ENCODE measurements around the gene HGD.

The HGD gene

DNA sequence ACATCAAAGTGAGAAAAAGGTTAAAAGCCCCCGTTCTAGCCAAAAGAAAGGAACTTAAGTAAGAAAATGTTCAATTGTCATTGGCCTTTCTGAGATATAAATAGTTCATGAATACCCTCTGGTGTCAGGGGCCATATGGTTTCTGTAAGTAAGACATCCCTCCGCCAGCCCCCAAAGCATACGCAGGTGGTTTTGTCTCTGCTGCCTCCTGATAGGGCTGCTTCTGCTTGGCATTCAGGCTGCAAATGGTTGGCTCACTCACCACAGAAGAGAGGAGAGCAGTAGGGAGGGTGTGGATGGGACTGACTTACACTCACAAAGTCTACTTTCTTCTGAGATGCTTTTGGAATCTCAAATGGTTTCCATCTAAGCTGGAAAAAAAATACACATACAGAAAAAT lies 29.8 kb downstream of the HGD start:
- H3K4ac ChIP-seq (ENCODE audit: low read depth in 1 of 2, low read length in 2 of 2): no peak overlapping the region
- no peak overlapping the region for H2BK5ac ChIP-seq (ENCODE audit: low read depth, low read length, poor library complexity, severe bottlenecking)
- DNase-seq: no peak
- no peak overlapping the region for H3K4me3 ChIP-seq (ENCODE audit: insufficient read depth in 1 of 2, low read depth in 1 of 2, low read length in 2 of 2)
- H3K18ac ChIP-seq (ENCODE audit: low read depth in 1 of 2, low read length in 2 of 2): peak overlapping the region in 1 of 2 experiments; percentile 46
- H2BK120ac ChIP-seq (ENCODE audit: low read depth, low read length): no peak overlapping the region
- no peak overlapping the region for H3K14ac ChIP-seq (ENCODE audit: low read length in 2 of 2)
- no peak overlapping the region for H2BK15ac ChIP-seq (ENCODE audit: low read depth, poor library complexity, severe bottlenecking)
- no peak overlapping the region for H2AFZ ChIP-seq (ENCODE audit: low read depth, low read length)
- no peaks in the 10 kb centered on the region for H3K27me3 ChIP-seq (ENCODE audit: control insufficient read depth in 1 of 2, insufficient read depth in 1 of 2, low read length in 2 of 2)
- H2AK5ac ChIP-seq (ENCODE audit: low read length, severe bottlenecking): no peak overlapping the region
- WGBS: 94% methylated on average over 3 of the region's 3 CpGs
- H3K4me1 ChIP-seq (ENCODE audit: control insufficient read depth, insufficient read depth, low read depth, low read length): no peaks in the 10 kb centered on the region
- H3K36me3 ChIP-seq (ENCODE audit: control insufficient read depth in 1 of 2, insufficient read depth in 2 of 2, low read depth in 1 of 2, low read length in 2 of 2): no peaks in the 10 kb centered on the region
- no peak overlapping the region for H3K27ac ChIP-seq (ENCODE audit: low read length, poor library complexity, severe bottlenecking)
- no peaks in the 10 kb centered on the region for H3K9me3 ChIP-seq (ENCODE audit: control insufficient read depth, low read length)
- no peak overlapping the region for H3K23ac ChIP-seq (ENCODE audit: low read length in 2 of 2)
- H3K79me1 ChIP-seq (replicated peaks; ENCODE audit: low read length, poor library complexity, severe bottlenecking): no peaks in the 10 kb centered on the region
- no peak overlapping the region for H3K9ac ChIP-seq (ENCODE audit: low read length)
- H3K4me2 ChIP-seq (ENCODE audit: low read length, poor library complexity, severe bottlenecking): no peak overlapping the region
- no peak overlapping the region for H4K91ac ChIP-seq (ENCODE audit: low read length)
- peak overlapping the region in 1 of 2 experiments; percentile 42 for H2BK12ac ChIP-seq (ENCODE audit: low read length in 2 of 2)
- H4K8ac ChIP-seq (ENCODE audit: low read length): no peak overlapping the region

DNA sequence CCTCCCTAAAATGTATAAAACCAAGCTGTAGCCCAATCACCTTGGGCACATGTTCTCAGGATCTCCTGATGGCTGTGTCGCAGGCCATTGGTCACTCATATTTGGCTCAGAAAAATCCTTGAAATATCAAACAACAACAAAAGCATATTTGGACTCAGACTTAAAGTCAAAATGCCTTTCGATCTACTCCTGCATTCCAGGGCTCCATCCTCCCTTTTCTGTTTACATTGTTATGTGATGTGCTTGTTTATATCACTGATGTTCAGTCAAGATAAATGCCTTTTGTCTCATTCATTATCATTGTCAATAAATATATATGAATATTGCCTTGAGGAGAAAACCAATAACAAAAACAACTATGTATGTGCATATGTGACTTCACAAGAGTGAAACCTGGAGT lies 31.7 kb downstream of the HGD start:
- no peaks in the 10 kb centered on the region for H3K27me3 ChIP-seq (ENCODE audit: control insufficient read depth in 1 of 2, insufficient read depth in 1 of 2, low read length in 2 of 2)
- H3K4me2 ChIP-seq (ENCODE audit: low read length, poor library complexity, severe bottlenecking): no peak overlapping the region

DNA sequence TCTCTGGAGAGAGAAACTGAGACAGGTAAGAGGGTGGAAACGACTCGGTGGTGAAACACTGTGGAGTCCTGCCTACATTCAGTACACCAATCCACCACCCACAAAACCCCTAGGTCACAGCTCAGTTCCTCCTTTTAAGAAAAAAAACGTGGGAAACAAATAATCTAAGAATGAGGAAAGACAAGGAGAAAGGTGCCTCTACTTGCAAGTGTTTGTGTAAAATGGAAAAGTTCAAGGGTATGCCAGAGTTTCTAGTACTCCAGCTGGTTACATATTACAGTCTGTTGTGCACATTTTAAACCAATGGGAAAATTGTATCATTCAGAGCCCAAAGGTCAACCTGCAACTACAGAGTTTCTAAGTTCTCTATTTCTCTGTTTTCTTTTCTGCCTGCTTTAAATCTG lies 32.2 kb downstream of the HGD start:
- no peak overlapping the region for H2BK120ac ChIP-seq (ENCODE audit: low read depth, low read length)
- H3K4ac ChIP-seq (ENCODE audit: low read depth in 1 of 2, low read length in 2 of 2): no peak overlapping the region
- no peak for DNase-seq
- no peak overlapping the region for H2AK5ac ChIP-seq (ENCODE audit: low read length, severe bottlenecking)
- no peak overlapping the region for H3K4me3 ChIP-seq (ENCODE audit: insufficient read depth in 1 of 2, low read depth in 1 of 2, low read length in 2 of 2)
- no peak overlapping the region for H3K23ac ChIP-seq (ENCODE audit: low read length in 2 of 2)
- H2AFZ ChIP-seq (ENCODE audit: low read depth, low read length): no peak overlapping the region
- H4K8ac ChIP-seq (ENCODE audit: low read length): no peak overlapping the region
- no peak overlapping the region for H2BK15ac ChIP-seq (ENCODE audit: low read depth, poor library complexity, severe bottlenecking)
- H3K27me3 ChIP-seq (ENCODE audit: control insufficient read depth in 1 of 2, insufficient read depth in 1 of 2, low read length in 2 of 2): no peaks in the 10 kb centered on the region
- no peak overlapping the region for H3K4me2 ChIP-seq (ENCODE audit: low read length, poor library complexity, severe bottlenecking)
- H3K14ac ChIP-seq (ENCODE audit: low read length in 2 of 2): no peak overlapping the region
- no peak overlapping the region for H3K27ac ChIP-seq (ENCODE audit: low read length, poor library complexity, severe bottlenecking)
- no peak overlapping the region for H4K91ac ChIP-seq (ENCODE audit: low read length)
- WGBS: 56% methylated on average over 1 of the region's 3 CpGs
- H3K36me3 ChIP-seq (ENCODE audit: control insufficient read depth in 1 of 2, insufficient read depth in 2 of 2, low read depth in 1 of 2, low read length in 2 of 2): no peaks in the 10 kb centered on the region
- no peak overlapping the region for H3K9ac ChIP-seq (ENCODE audit: low read length)
- H2BK12ac ChIP-seq (ENCODE audit: low read length in 2 of 2): no peak overlapping the region
- no peaks in the 10 kb centered on the region for H3K9me3 ChIP-seq (ENCODE audit: control insufficient read depth, low read length)
- H3K18ac ChIP-seq (ENCODE audit: low read depth in 1 of 2, low read length in 2 of 2): no peak overlapping the region
- H3K4me1 ChIP-seq (ENCODE audit: control insufficient read depth, insufficient read depth, low read depth, low read length): peaks cover 2% of the 10 kb centered on the region
- H2BK5ac ChIP-seq (ENCODE audit: low read depth, low read length, poor library complexity, severe bottlenecking): no peak overlapping the region
- H3K79me1 ChIP-seq (replicated peaks; ENCODE audit: low read length, poor library complexity, severe bottlenecking): no peaks in the 10 kb centered on the region

More for the DNA sequence above, 31.7 kb downstream of the HGD start:
- Histone ChIP-seq H3K14ac (ENCODE audit: low read length in 2 of 2) (no peak overlapping the region), H2AK5ac (ENCODE audit: low read length, severe bottlenecking) (no peak overlapping the region), H2AFZ (ENCODE audit: low read depth, low read length) (no peak overlapping the region), H3K36me3 (ENCODE audit: control insufficient read depth in 1 of 2, insufficient read depth in 2 of 2, low read depth in 1 of 2, low read length in 2 of 2) (no peaks in the 10 kb centered on the region), H4K8ac (ENCODE audit: low read length) (no peak overlapping the region), H3K4ac (ENCODE audit: low read depth in 1 of 2, low read length in 2 of 2) (no peak overlapping the region), H3K4me1 (ENCODE audit: control insufficient read depth, insufficient read depth, low read depth, low read length) (no peaks in the 10 kb centered on the region), H3K27ac (ENCODE audit: low read length, poor library complexity, severe bottlenecking) (no peak overlapping the region), H3K18ac (ENCODE audit: low read depth in 1 of 2, low read length in 2 of 2) (no peak overlapping the region), H2BK120ac (ENCODE audit: low read depth, low read length) (no peak overlapping the region), H3K9me3 (ENCODE audit: control insufficient read depth, low read length) (no peaks in the 10 kb centered on the region), H3K79me1 (replicated peaks; ENCODE audit: low read length, poor library complexity, severe bottlenecking) (no peaks in the 10 kb centered on the region), H2BK5ac (ENCODE audit: low read depth, low read length, poor library complexity, severe bottlenecking) (no peak overlapping the region), H4K91ac (ENCODE audit: low read length) (no peak overlapping the region), H2BK12ac (ENCODE audit: low read length in 2 of 2) (no peak overlapping the region), H2BK15ac (ENCODE audit: low read depth, poor library complexity, severe bottlenecking) (no peak overlapping the region), H3K4me3 (ENCODE audit: insufficient read depth in 1 of 2, low read depth in 1 of 2, low read length in 2 of 2) (no peak overlapping the region), H3K23ac (ENCODE audit: low read length in 2 of 2) (no peak overlapping the region), H3K9ac (ENCODE audit: low read length) (no peak overlapping the region)
- DNase-seq: no peak
- WGBS: 78% methylated on average over 1 of the region's 2 CpGs

DNA sequence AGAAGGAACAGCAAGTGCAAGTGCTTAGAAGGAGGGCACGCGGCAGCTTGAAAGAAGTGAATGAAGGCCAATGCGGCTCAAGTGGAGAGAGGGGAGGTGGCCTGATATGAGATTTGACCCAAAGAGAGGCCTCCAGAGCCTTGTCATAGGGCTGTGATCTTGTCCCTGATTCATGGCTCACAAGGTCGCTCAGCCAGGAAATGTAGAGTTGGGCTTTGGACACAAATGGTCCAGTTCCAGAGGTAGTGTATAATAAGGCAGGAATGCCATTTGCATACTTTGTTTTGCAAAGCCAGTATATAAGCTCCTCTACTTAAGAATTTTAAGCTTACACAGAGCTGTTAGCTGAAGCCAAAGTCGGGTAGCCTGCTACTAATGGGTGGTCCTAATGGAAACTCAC lies 33.7 kb downstream of the HGD start:
- Histone ChIP-seq H2BK12ac (ENCODE audit: low read length in 2 of 2) (no peak overlapping the region), H3K4me3 (ENCODE audit: insufficient read depth in 1 of 2, low read depth in 1 of 2, low read length in 2 of 2) (no peak overlapping the region), H2BK15ac (ENCODE audit: low read depth, poor library complexity, severe bottlenecking) (no peak overlapping the region), H3K4me2 (ENCODE audit: low read length, poor library complexity, severe bottlenecking) (no peak overlapping the region), H3K4ac (ENCODE audit: low read depth in 1 of 2, low read length in 2 of 2) (no peak overlapping the region), H3K9ac (ENCODE audit: low read length) (no peak overlapping the region), H3K27ac (ENCODE audit: low read length, poor library complexity, severe bottlenecking) (no peak overlapping the region), H3K79me1 (replicated peaks; ENCODE audit: low read length, poor library complexity, severe bottlenecking) (no peaks in the 10 kb centered on the region), H2AK5ac (ENCODE audit: low read length, severe bottlenecking) (no peak overlapping the region), H3K18ac (ENCODE audit: low read depth in 1 of 2, low read length in 2 of 2) (no peak overlapping the region), H3K9me3 (ENCODE audit: control insufficient read depth, low read length) (no peaks in the 10 kb centered on the region), H4K91ac (ENCODE audit: low read length) (no peak overlapping the region), H2AFZ (ENCODE audit: low read depth, low read length) (no peak overlapping the region), H3K4me1 (ENCODE audit: control insufficient read depth, insufficient read depth, low read depth, low read length) (peaks cover 2% of the 10 kb centered on the region), H3K14ac (ENCODE audit: low read length in 2 of 2) (no peak overlapping the region), H2BK5ac (ENCODE audit: low read depth, low read length, poor library complexity, severe bottlenecking) (no peak overlapping the region), H3K36me3 (ENCODE audit: control insufficient read depth in 1 of 2, insufficient read depth in 2 of 2, low read depth in 1 of 2, low read length in 2 of 2) (no peaks in the 10 kb centered on the region), H4K8ac (ENCODE audit: low read length) (no peak overlapping the region), H3K27me3 (ENCODE audit: control insufficient read depth in 1 of 2, insufficient read depth in 1 of 2, low read length in 2 of 2) (no peaks in the 10 kb centered on the region), H3K23ac (ENCODE audit: low read length in 2 of 2) (no peak overlapping the region), H2BK120ac (ENCODE audit: low read depth, low read length) (no peak overlapping the region)
- 85% methylated on average over 5 of the region's 5 CpGs for WGBS
- no peak for DNase-seq

All from mesenchymal stem cell (in vitro differentiated cells and primary cell).